Measurements from ENCODE around the gene PROM1. TPM values are rescaled to one million over a fixed set of nuclear protein-coding genes. Genes with fewer than 3 reads are reported as not detected.

Gene PROM1
- polyA plus RNA-seq, 2 of the 4 experiments (the other 2 are of a cell fraction): 0.03 to 0.14 TPM

- FAIRE-seq: no peak
- DNase-seq (ENCODE audit: low read depth in 1 of 2, low spot score in 1 of 2): peak; percentile 15 to 51
- H3K4me3 ChIP-seq: no peak overlapping the region
- 100% methylated on average over 1 of the region's 3 CpGs for WGBS (ENCODE audit: missing lambda C conversion rate)
- H3K27ac ChIP-seq: peak overlapping the region; percentile 19 to 57; a peak in 3 of 6 replicates
- H3K4me1 ChIP-seq: peaks cover 5% of the 10 kb centered on the region
- CTCF ChIA-PET: interaction anchor here (0.7 to 5.2 kb wide), 53 partner anchors 9 to 476 kb away, joined by 3 to 188 read pairs (median 6); partner anchors contain the start of gene FGFBP1
- TF ChIP-seq NR3C1 (IDR thresholded peaks at IDR 0.05) (no peak), SMC3 (IDR thresholded peaks at IDR 0.05) (peak; percentile 12; the same call in 1 of the 3 replicates), RAD21 (conservative IDR thresholded peaks at IDR 0.05 in 1 of 2, IDR thresholded peaks at IDR 0.05 in 1 of 2) (peak in 1 of 2 experiments; percentile 53; a peak in 2 of 5 replicates)
- peak; percentile 80 to 90 for ATAC-seq
- POLR2A ChIA-PET: interaction anchor here (1.1 kb wide), 1 partner anchor 150 kb away, joined by 4 read pairs; no protein-coding TSS in a partner anchor
- peak overlapping the region; percentile 1; the same call in 1 of the 3 replicates for H3K4me2 ChIP-seq
- H3K9me3 ChIP-seq: no peaks in the 10 kb centered on the region
Measured at GRCh38 chr4:15955670-15956069, 128.2 kb downstream of the PROM1 start.

GRCh38 chr4:15953625-15954024 lies 130.2 kb downstream of the PROM1 start:
- TF ChIP-seq FOXS1 (CRISPR knock-in tag; IDR thresholded peaks at IDR 0.05) (no peak), ZNF302 (CRISPR knock-in tag; IDR thresholded peaks at IDR 0.05) (no peak)
- Histone ChIP-seq H3K9me3 (no peaks in the 10 kb centered on the region), H3K4me3 (no peak overlapping the region), H3K4me1 (peaks cover 5% of the 10 kb centered on the region), H3K4me2 (no peak overlapping the region), H3K27ac (peak overlapping the region in 1 of 2 experiments; percentile 39; a peak in 1 of 6 replicates)
- FAIRE-seq (no peak), ATAC-seq (no peak), DNase-seq (ENCODE audit: low read depth in 1 of 2, low spot score in 1 of 2) (no peak)
- CTCF ChIA-PET: interaction anchor here (1.2 to 5.2 kb wide), 6 partner anchors 9 to 147 kb away, joined by 3 to 124 read pairs (median 4); partner anchors contain the start of gene FGFBP1
- WGBS (ENCODE audit: missing lambda C conversion rate): 94% methylated on average over 5 of the region's 5 CpGs
- POLR2A ChIA-PET: no interaction called here

GRCh38 chr4:15951781-15952180 lies 132.0 kb downstream of the PROM1 start:
- Histone ChIP-seq H3K4me2 (no peak overlapping the region), H3K9me3 (no peaks in the 10 kb centered on the region), H3K27ac (no peak overlapping the region), H3K4me3 (no peak overlapping the region), H3K4me1 (peaks cover 5% of the 10 kb centered on the region)
- FAIRE-seq (no peak), DNase-seq (ENCODE audit: low read depth in 1 of 2, low spot score in 1 of 2) (no peak), ATAC-seq (no peak)
- POLR2A ChIA-PET: no interaction called here
- TF ChIP-seq HEYL (CRISPR knock-in tag; IDR thresholded peaks at IDR 0.05): no peak
- TF ChIP-seq CHD2 (IDR thresholded peaks at IDR 0.05; ENCODE audit: low read length, partially characterized antibody): no peak
- no peak for TF ChIP-seq RNF2 (IDR thresholded peaks at IDR 0.05; ENCODE audit: borderline replicate concordance, low read depth)
- TF ChIP-seq SMC3 (IDR thresholded peaks at IDR 0.05): no peak
- CTCF ChIA-PET: interaction anchor here (0.6 to 5.2 kb wide), 4 partner anchors 8 to 146 kb away, joined by 3 to 124 read pairs (median 11); no protein-coding TSS in a partner anchor

DNA sequence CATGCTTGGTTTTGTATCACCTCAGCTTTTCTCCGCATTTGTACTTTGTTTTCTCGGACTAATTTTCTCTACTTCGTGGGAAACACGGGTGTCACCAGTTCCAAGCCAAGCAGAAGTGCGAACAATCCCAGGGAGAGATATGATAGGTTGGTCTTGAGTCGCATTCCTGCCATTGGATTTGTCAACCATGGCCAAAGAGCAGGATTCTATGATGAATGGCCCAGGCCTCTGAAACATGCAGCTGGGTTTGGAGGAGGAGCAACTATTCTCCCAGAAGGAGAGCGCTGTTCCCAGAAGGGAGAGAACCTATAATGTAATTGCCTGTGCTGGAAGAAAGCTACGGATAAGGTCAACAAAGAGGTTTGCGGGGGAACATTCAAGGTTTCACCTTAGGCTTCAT lies 135.0 kb downstream of the PROM1 start:
- DNase-seq (ENCODE audit: low read depth in 1 of 2, low spot score in 1 of 2) (no peak), ATAC-seq (no peak), FAIRE-seq (no peak)
- WGBS (ENCODE audit: missing lambda C conversion rate): 69% methylated on average over 9 of the region's 9 CpGs
- Histone ChIP-seq H3K27ac (no peak overlapping the region), H3K4me2 (no peak overlapping the region), H3K4me1 (no peaks in the 10 kb centered on the region), H3K9me3 (no peaks in the 10 kb centered on the region), H3K4me3 (no peak overlapping the region)
- TF ChIP-seq HDAC2 (IDR thresholded peaks at IDR 0.05) (no peak), FOSB (CRISPR knock-in tag; IDR thresholded peaks at IDR 0.05) (no peak), CTCF (IDR thresholded peaks at IDR 0.05) (no peak), HOXA7 (CRISPR knock-in tag; IDR thresholded peaks at IDR 0.05) (no peak), SMC3 (IDR thresholded peaks at IDR 0.05) (no peak), KDM5A (IDR thresholded peaks at IDR 0.05) (no peak), RNF2 (IDR thresholded peaks at IDR 0.05; ENCODE audit: borderline replicate concordance, low read depth) (no peak), GATA3 (IDR thresholded peaks at IDR 0.05; ENCODE audit: borderline replicate concordance) (no peak)
- CTCF ChIA-PET: interaction anchor here (0.9 to 3.1 kb wide), 5 partner anchors 9 to 143 kb away, joined by 3 to 20 read pairs (median 3); no protein-coding TSS in a partner anchor
- POLR2A ChIA-PET: no interaction called here

DNA sequence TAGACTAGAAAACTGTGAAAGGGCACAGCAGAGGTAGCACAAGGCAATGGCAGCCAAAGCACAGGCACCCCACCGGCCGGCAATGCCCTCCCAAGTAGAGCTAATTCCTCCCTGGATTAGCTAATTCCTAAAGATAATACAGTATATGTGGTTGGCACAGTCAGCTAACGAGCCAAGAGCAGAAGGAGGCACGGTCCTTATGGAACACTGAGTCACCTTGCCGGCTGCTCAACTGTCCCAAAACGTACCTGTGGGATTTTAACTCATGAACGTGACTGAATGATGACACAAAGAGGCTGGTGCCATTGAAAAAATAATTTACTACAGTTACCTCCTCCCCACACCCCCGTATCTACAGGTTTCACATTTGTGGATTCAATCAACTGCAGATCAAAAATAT lies 136.1 kb downstream of the PROM1 start:
- ChIA-PET POLR2A (no interaction called here), CTCF (interaction anchor here (3.0 kb wide), 1 partner anchor 8 kb away, joined by 14 read pairs; no protein-coding TSS in a partner anchor)
- H3K4me2 ChIP-seq: no peak overlapping the region
- H3K4me3 ChIP-seq: no peak overlapping the region
- no peak for ATAC-seq
- H3K9me3 ChIP-seq: no peaks in the 10 kb centered on the region
- FAIRE-seq: no peak
- DNase-seq (ENCODE audit: low read depth in 1 of 2, low spot score in 1 of 2): no peak
- no peak overlapping the region for H3K27ac ChIP-seq
- H3K4me1 ChIP-seq: no peaks in the 10 kb centered on the region
- TF ChIP-seq, protein P1, sequence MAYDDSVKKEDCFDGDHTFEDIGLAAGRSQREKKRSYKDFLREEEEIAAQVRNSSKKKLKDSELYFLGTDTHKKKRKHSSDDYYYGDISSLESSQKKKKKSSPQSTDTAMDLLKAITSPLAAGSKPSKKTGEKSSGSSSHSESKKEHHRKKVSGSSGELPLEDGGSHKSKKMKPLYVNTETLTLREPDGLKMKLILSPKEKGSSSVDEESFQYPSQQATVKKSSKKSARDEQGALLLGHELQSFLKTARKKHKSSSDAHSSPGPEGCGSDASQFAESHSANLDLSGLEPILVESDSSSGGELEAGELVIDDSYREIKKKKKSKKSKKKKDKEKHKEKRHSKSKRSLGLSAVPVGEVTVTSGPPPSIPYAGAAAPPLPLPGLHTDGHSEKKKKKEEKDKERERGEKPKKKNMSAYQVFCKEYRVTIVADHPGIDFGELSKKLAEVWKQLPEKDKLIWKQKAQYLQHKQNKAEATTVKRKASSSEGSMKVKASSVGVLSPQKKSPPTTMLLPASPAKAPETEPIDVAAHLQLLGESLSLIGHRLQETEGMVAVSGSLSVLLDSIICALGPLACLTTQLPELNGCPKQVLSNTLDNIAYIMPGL (CRISPR knock-in tag; IDR thresholded peaks at IDR 0.05; ENCODE audit: borderline replicate concordance): no peak
- TF ChIP-seq JUN (IDR thresholded peaks at IDR 0.05) (no peak), RARB (CRISPR knock-in tag; IDR thresholded peaks at IDR 0.05) (no peak), RCOR1 (IDR thresholded peaks at IDR 0.05; ENCODE audit: low read depth, low read length) (no peak), MYC (IDR thresholded peaks at IDR 0.05; ENCODE audit: borderline replicate concordance, low read length) (no peak)
- TF ChIP-seq, protein P2, sequence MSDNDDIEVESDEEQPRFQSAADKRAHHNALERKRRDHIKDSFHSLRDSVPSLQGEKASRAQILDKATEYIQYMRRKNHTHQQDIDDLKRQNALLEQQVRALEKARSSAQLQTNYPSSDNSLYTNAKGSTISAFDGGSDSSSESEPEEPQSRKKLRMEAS (IDR thresholded peaks at IDR 0.05): no peak
- TF ChIP-seq, protein P3, sequence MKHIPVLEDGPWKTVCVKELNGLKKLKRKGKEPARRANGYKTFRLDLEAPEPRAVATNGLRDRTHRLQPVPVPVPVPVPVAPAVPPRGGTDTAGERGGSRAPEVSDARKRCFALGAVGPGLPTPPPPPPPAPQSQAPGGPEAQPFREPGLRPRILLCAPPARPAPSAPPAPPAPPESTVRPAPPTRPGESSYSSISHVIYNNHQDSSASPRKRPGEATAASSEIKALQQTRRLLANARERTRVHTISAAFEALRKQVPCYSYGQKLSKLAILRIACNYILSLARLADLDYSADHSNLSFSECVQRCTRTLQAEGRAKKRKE (CRISPR knock-in tag; IDR thresholded peaks at IDR 0.05; ENCODE audit: low read depth): no peak
- TF ChIP-seq, protein P4, sequence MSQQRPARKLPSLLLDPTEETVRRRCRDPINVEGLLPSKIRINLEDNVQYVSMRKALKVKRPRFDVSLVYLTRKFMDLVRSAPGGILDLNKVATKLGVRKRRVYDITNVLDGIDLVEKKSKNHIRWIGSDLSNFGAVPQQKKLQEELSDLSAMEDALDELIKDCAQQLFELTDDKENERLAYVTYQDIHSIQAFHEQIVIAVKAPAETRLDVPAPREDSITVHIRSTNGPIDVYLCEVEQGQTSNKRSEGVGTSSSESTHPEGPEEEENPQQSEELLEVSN (IDR thresholded peaks at IDR 0.05; ENCODE audit: borderline replicate concordance, low read depth): no peak
- 72% methylated on average over 7 of the region's 8 CpGs for WGBS (ENCODE audit: missing lambda C conversion rate)
